ENCODE measurements around the gene ANKRD49.

ANKRD49 gene

GRCh38 chr11:94545264-94546161 lies 51.7 kb downstream of the ANKRD49 start:
- no peak for DNase-seq

GRCh38 chr11:94546162-94546470 lies 52.3 kb downstream of the ANKRD49 start:
- no peak for DNase-seq

GRCh38 chr11:94546886-94547285 lies 53.1 kb downstream of the ANKRD49 start:
- no peak for DNase-seq

GRCh38 chr11:94549146-94549545 lies 55.4 kb downstream of the ANKRD49 start:
- no peak for DNase-seq
